Ovary (tissue), 9 donors: Measurements from ENCODE around the gene FUT3. TPM values are rescaled to one million over a fixed set of nuclear protein-coding genes. Genes with fewer than 3 reads are reported as not detected.

Experiments used
- DNase-seq, 5 donors: peaks; one replicate each; pipeline ENCODE4 v3.0.0-alpha.2; 2019 to 2020
- H3K27ac ChIP-seq, 2 donors: fragments of 200-600 bp; one replicate each; pipeline versions ENCODE4 v1.5.1 to v1.8.0; 2019 to 2022
- H3K27me3 ChIP-seq: fragments of 200-600 bp; one replicate; pipeline ENCODE4 v1.8.0; 2022
- H3K36me3 ChIP-seq: fragments of 200-600 bp; sonication (generic); one replicate; pipeline ENCODE4 v1.5.1; 2019
- H3K4me1 ChIP-seq: one replicate; pipeline ENCODE4 v1.8.1; 2013; ENCODE audit warnings: mild to moderate bottlenecking, moderate library complexity; ENCODE audit not compliant: insufficient read depth
- H3K4me3 ChIP-seq: fragments of 200-600 bp; sonication (generic); one replicate; pipeline ENCODE4 v1.5.1; 2017
- H3K9me3 ChIP-seq, 2 donors: fragments of 200-600 bp in 1 of 2; sonication (generic) in 1 of 2; one replicate each; pipeline versions ENCODE4 v1.5.1 to v1.8.1; 2013 to 2019; ENCODE audit warnings: mild to moderate bottlenecking in 1 of 2, moderate library complexity in 1 of 2
- EP300 ChIP-seq: sonication (generic); formaldehyde crosslinking; IDR thresholded peaks from one replicate; pipeline ENCODE4 v1.6.1; 2017; ENCODE audit warnings: antibody characterized with exemption
- POLR2A ChIP-seq: fragments of 450-650 bp; IDR thresholded peaks from one replicate; pipeline ENCODE4 v1.6.1; 2017; ENCODE audit warnings: antibody characterized with exemption, mild to moderate bottlenecking, moderate library complexity
- WGBS, 3 donors: extraction: QIAGEN DNeasy Blood & Tissue Kit in 1 of 3; methylation state at CpG; one replicate each; pipeline versions ENCODE4 v1.1.5 to v1.1.7; 2013 to 2017; 5-methylcytosine and 5-hydroxymethylcytosine counted together
- intact Hi-C, 4 donors: fragments of 100-400 bp; cut with DNase I; formaldehyde crosslinking; loops; one replicate each; pipeline versions ENCODE4 v1.11.0 to v1.15.1; 2022 to 2023
- polyA plus RNA-seq, 2 donors: library from polyadenylated mRNA; stranded (reverse); fragments of 200-250 nt in 1 of 2; fragments of 350-450 nt in 1 of 2; fragmentation: Illumina TruSeq in 1 of 2; extraction: RNeasy Lipid Tissue Mini Kit (QIAGEN cat#74804) in 1 of 2; gene quantifications; one replicate each; pipeline ENCODE4 v1.2.3, GENCODE V29; 2013 to 2014
- total RNA-seq, 7 donors: library from RNA; depleted of rRNA in 2 of 7; stranded (reverse); fragments of >200 nt in 2 of 7; fragmentation: NEBNext Ultra II Directional in 3 of 7; extraction: Animal tissue kit (Norgen Biotek cat#: 25700) in 3 of 7; gene quantifications; one replicate each; pipeline versions ENCODE4 v1.1.0 to v1.2.4, GENCODE V29; 2016 to 2023
- TF ChIP-seq, protein P1 (sequence below), 3 donors: fragments of 450-650 bp in 2 of 3; fragments of 200-600 bp in 1 of 3; IDR thresholded peaks; one replicate each; pipeline versions ENCODE4 v1.5.1 to v1.8.0; 2016 to 2022; ENCODE audit warnings: antibody characterized with exemption in 3 of 3, mild to moderate bottlenecking in 1 of 3
- donor health status: DM: no; HTN: no; CAD: no; lungs with moderate emphysema.
- donor health status: DM: no; HTN: no; CAD: no.
- donor health status: Bipolar disorder and iron deficiency.
- donor health status: DM: yes; HTN: yes; CAD: no.
- donor health status: DM: no; HTN: no; CAD: no.
- donor health status: DM: yes; HTN: yes; CAD: no.

Gene FUT3
- total and polyA plus RNA-seq, 9 donors: 0.04 to 1.8 (median 0.15) TPM; not detected in 3

GRCh38 chr19:5832061-5832460 lies 19.2 kb downstream of the FUT3 start:
- no peaks in the 10 kb centered on the region for H3K27me3 ChIP-seq
- H3K9me3 ChIP-seq: no peaks in the 10 kb centered on the region
- no peaks in the 10 kb centered on the region for H3K36me3 ChIP-seq
- DNase-seq: no peak
- 61 to 73% (median 67%) methylated on average over 22 of the region's 22 CpGs for WGBS, 3 donors
- H3K27ac ChIP-seq: no peak overlapping the region
- no peak overlapping the region for H3K4me3 ChIP-seq
- no peak for TF ChIP-seq EP300
- TF ChIP-seq POLR2A: no peak
- TF ChIP-seq, protein P1, sequence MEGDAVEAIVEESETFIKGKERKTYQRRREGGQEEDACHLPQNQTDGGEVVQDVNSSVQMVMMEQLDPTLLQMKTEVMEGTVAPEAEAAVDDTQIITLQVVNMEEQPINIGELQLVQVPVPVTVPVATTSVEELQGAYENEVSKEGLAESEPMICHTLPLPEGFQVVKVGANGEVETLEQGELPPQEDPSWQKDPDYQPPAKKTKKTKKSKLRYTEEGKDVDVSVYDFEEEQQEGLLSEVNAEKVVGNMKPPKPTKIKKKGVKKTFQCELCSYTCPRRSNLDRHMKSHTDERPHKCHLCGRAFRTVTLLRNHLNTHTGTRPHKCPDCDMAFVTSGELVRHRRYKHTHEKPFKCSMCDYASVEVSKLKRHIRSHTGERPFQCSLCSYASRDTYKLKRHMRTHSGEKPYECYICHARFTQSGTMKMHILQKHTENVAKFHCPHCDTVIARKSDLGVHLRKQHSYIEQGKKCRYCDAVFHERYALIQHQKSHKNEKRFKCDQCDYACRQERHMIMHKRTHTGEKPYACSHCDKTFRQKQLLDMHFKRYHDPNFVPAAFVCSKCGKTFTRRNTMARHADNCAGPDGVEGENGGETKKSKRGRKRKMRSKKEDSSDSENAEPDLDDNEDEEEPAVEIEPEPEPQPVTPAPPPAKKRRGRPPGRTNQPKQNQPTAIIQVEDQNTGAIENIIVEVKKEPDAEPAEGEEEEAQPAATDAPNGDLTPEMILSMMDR (IDR thresholded peaks at IDR 0.05): no peak
- H3K4me1 ChIP-seq: peaks cover 3% of the 10 kb centered on the region
- intact Hi-C loops: no loop called here

GRCh38 chr19:5831159-5831558 lies 20.1 kb downstream of the FUT3 start:
- no peaks in the 10 kb centered on the region for H3K36me3 ChIP-seq
- no peak overlapping the region for H3K27ac ChIP-seq
- H3K4me1 ChIP-seq: peaks cover 3% of the 10 kb centered on the region
- H3K27me3 ChIP-seq: no peaks in the 10 kb centered on the region
- H3K4me3 ChIP-seq: no peak overlapping the region
- intact Hi-C loops: no loop called here
- H3K9me3 ChIP-seq: no peaks in the 10 kb centered on the region
- WGBS, 3 donors: 84 to 88% (median 85%) methylated on average over 8 to 9 of the region's 9 CpGs
- TF ChIP-seq, protein P1 (IDR thresholded peaks at IDR 0.05): no peak
- TF ChIP-seq EP300 (no peak), POLR2A (no peak)
- DNase-seq: no peak

DNA sequence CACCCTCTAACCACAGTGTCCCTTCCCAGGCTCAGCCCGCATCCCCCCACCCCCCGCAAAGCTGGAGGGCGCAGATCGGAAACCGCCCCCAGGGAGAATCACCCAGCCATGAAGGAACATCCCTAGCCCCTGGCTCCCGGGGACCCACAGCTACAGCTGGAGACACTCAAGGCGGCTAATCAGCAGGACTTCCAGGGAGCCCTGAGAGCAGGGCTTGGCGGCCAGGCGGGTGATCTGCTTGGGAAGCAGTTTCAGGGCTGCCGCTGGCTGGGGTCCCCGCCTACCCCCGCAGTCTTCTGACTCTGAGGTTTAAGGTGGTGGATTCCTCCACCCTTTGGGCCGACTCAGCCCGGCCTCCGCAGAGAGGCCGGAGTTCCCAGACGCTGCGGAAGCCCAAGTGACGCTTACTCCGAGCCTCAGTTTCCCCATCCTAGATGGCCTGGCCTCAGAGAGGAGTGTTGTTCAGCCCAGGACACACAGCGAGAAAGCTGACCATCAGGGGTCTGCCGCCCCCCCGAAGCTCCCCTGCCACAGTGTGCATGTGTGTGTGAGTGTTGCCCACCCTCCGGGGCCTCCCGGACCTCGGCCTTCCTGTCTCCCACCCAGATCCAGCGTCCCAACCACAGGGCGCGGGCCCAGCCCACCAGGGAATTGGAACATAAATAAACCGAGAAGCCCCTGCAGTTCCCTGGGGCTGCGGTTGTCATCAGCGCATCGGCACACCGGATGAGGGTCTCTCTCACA lies 21.5 kb downstream of the FUT3 start:
- Histone ChIP-seq H3K36me3 (no peaks in the 10 kb centered on the region), H3K4me1 (peaks cover 3% of the 10 kb centered on the region), H3K4me3 (no peak overlapping the region), H3K27ac (no peak overlapping the region), H3K27me3 (no peaks in the 10 kb centered on the region), H3K9me3 (no peaks in the 10 kb centered on the region)
- TF ChIP-seq, protein P1 (IDR thresholded peaks at IDR 0.05): no peak
- WGBS, 3 donors: 34 to 47% (median 34%) methylated on average over 32 to 34 of the region's 34 CpGs
- no peak for DNase-seq
- intact Hi-C loops: no loop called here

GRCh38 chr19:5828661-5829566 lies 22.3 kb downstream of the FUT3 start:
- intact Hi-C loops: no loop called here

More at GRCh38 chr19:5828661-5829566, 22.3 kb downstream of the FUT3 start:
- H3K27ac ChIP-seq: no peak overlapping the region
- TF ChIP-seq, protein P1 (IDR thresholded peaks at IDR 0.05): no peak
- TF ChIP-seq EP300 (no peak), POLR2A (no peak)
- peaks cover 3% of the 10 kb centered on the region for H3K4me1 ChIP-seq
- H3K27me3 ChIP-seq: no peaks in the 10 kb centered on the region
- H3K9me3 ChIP-seq: no peaks in the 10 kb centered on the region
- H3K36me3 ChIP-seq: no peaks in the 10 kb centered on the region
- no peak overlapping the region for H3K4me3 ChIP-seq
- 0 to 2% (median 1%) methylated on average over 37 to 44 of the region's 47 CpGs for WGBS, 3 donors
- DNase-seq: peak in 1 of 5 donors; percentile 51
